Thoracic aorta (tissue), 2 donors: ENCODE measurements around the gene C1QTNF2. TPM values are rescaled to one million over a fixed set of nuclear protein-coding genes. Genes with fewer than 3 reads are reported as not detected.

Experiments
- ATAC-seq: fragments of 150-250 bp; one replicate; pipeline ENCODE4 v1.8.0; 2017; ENCODE audit warnings: low read depth; ENCODE audit not compliant: insufficient number of reproducible peaks, low FRiP score
- DNase-seq: peaks from one replicate; pipeline ENCODE4 v3.0.0-alpha.2; 2020; ENCODE audit warnings: low spot score
- H3K27ac ChIP-seq, 2 donors: fragments of 200-600 bp; sonication (generic); 1 replicate in 1 of 2; 2 replicates in 1 of 2; pipeline ENCODE4 v1.5.1; 2016; ENCODE audit warnings: mild to moderate bottlenecking in 2 of 2, moderate library complexity in 2 of 2
- H3K27me3 ChIP-seq: fragments of 200-600 bp; sonication (generic); replicated peaks from 2 replicates; pipeline ENCODE4 v1.6.0; 2016; ENCODE audit warnings: mild to moderate bottlenecking; ENCODE audit not compliant: insufficient read depth
- H3K36me3 ChIP-seq: fragments of 200-600 bp; sonication (generic); one replicate; pipeline ENCODE4 v1.5.1; 2016
- H3K4me1 ChIP-seq, 2 donors: fragments of 200-600 bp; sonication (generic); 1 replicate in 1 of 2; 2 replicates in 1 of 2; pipeline versions ENCODE4 v1.5.1 to v1.6.0; 2016; ENCODE audit warnings: low read depth in 2 of 2, mild to moderate bottlenecking in 1 of 2; ENCODE audit not compliant: control insufficient read depth in 1 of 2
- H3K4me3 ChIP-seq: fragments of 200-600 bp; sonication (generic); 2 replicates; pipeline ENCODE4 v1.5.1; 2016; ENCODE audit warnings: mild to moderate bottlenecking
- H3K9me3 ChIP-seq: fragments of 200-600 bp; sonication (generic); 2 replicates; pipeline ENCODE4 v1.5.1; 2016
- CTCF ChIP-seq: fragments of 200-600 bp; sonication (generic); IDR thresholded peaks from one replicate; pipeline ENCODE4 v1.5.1; 2019; ENCODE audit warnings: antibody characterized with exemption
- total RNA-seq, 2 donors: library from RNA; depleted of rRNA; stranded (reverse); fragments of >200 nt; gene quantifications; one replicate each; pipeline versions ENCODE4 v1.1.0 to v1.2.3, GENCODE V29; 2016

The C1QTNF2 gene
- total RNA-seq, 2 donors from 2014 or later, result 8.3 to 13.8 TPM

GRCh38 chr5:160375701-160376100 is 5.3 kb upstream of the C1QTNF2 start:
- no peak for TF ChIP-seq CTCF
- Histone ChIP-seq H3K36me3 (no peaks in the 10 kb centered on the region), H3K9me3 (no peaks in the 10 kb centered on the region), H3K27ac (no peak overlapping the region), H3K27me3 (no peaks in the 10 kb centered on the region), H3K4me1 (peaks cover 0 to 16% of the 10 kb centered on the region in 2 donors), H3K4me3 (no peak overlapping the region)
- ATAC-seq (no peak), DNase-seq (no peak)

- Histone ChIP-seq H3K27me3 (no peaks in the 10 kb centered on the region), H3K9me3 (no peaks in the 10 kb centered on the region), H3K27ac (no peak overlapping the region), H3K4me1 (peaks cover 0 to 16% of the 10 kb centered on the region in 2 donors), H3K4me3 (no peak overlapping the region), H3K36me3 (no peaks in the 10 kb centered on the region)
- DNase-seq, result no peak
- no peak for ATAC-seq
- TF ChIP-seq CTCF, result no peak
Measured at GRCh38 chr5:160375166-160375565, 4.7 kb upstream of the C1QTNF2 start.

- no peak for TF ChIP-seq CTCF
- no peaks in the 10 kb centered on the region for H3K36me3 ChIP-seq
- DNase-seq (no peak), ATAC-seq (no peak)
- H3K4me1 ChIP-seq, result peaks cover 7 to 44% of the 10 kb centered on the region in 2 donors
- H3K27ac ChIP-seq, result peak overlapping the region in 1 of 2 donors; percentile 25
- H3K9me3 ChIP-seq, result no peaks in the 10 kb centered on the region
- H3K4me3 ChIP-seq, result no peak overlapping the region
- H3K27me3 ChIP-seq, result no peaks in the 10 kb centered on the region
Measured at GRCh38 chr5:160371294-160371693, 868 bp upstream of the C1QTNF2 start.

GRCh38 chr5:160370713-160371034 is 248 bp upstream of the C1QTNF2 start:
- H3K36me3 ChIP-seq, result no peaks in the 10 kb centered on the region
- no peak for ATAC-seq
- no peak for TF ChIP-seq CTCF
- H3K27me3 ChIP-seq, result no peaks in the 10 kb centered on the region
- peak overlapping the region; percentile 82 for H3K4me3 ChIP-seq
- H3K4me1 ChIP-seq, result peaks cover 7 to 43% of the 10 kb centered on the region in 2 donors
- H3K9me3 ChIP-seq, result no peaks in the 10 kb centered on the region
- DNase-seq, result no peak
- H3K27ac ChIP-seq, result peak overlapping the region; percentile 46 to 66

- Histone ChIP-seq H3K4me3 (no peak overlapping the region), H3K27ac (no peak overlapping the region), H3K9me3 (no peaks in the 10 kb centered on the region), H3K4me1 (peaks cover 13 to 53% of the 10 kb centered on the region in 2 donors), H3K27me3 (no peaks in the 10 kb centered on the region), H3K36me3 (no peaks in the 10 kb centered on the region)
- no peak for TF ChIP-seq CTCF
- no peak for ATAC-seq
- no peak for DNase-seq
Measured at GRCh38 chr5:160367885-160368284, 2.5 kb downstream of the C1QTNF2 start.
